NOMO-1 treated with dmso at 0.1 percent for 144 hours (cell line): ENCODE results near the gene CHST6.
"Not testable (repeated sequence)": the region's sequence is repeated elsewhere in the genome, so short reads cannot be mapped to it uniquely, and the experiment has no call there.

Experiments used
- DNase-seq: peaks from one replicate; lab custom pipeline; 2025; ENCODE audit not compliant: unreplicated experiment; lab: John Stamatoyannopoulos, UW

Gene CHST6

DNA sequence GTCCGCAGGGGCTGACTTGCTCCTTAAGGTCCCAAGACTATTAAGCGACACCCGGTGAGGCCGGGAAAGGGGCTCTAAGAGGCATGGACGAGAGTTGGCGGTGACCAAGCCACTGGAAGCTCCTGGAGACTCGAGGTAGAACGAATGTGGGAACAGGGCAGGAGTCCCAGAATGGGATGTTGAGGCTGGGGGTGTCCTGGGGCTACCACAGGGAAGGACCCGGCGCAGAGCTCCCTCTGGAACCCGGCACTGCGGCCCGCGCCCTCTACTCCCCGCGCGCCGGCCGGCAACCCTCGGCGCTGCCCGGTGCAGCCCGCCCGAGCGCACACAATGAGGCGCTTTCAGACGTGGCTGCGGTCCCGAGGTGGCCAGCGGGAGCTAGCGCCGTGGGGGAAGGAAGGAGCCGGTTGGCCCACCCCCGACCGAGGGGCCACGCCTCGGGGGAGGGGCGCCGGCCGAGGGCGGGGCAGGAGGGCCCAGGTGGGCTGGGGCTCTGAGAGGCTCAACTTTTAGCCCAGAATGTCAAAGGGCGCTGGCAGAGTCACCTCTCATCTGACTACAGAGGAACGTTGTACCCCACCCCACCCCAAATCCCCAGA is at the start of gene CHST6:
CHST6 (minus strand) TSS at position 366 of the 599 bp plus-strand sequence. CDS start 15,613 bp downstream, outside the sequence.
- DNase-seq = peak; percentile 36

DNA sequence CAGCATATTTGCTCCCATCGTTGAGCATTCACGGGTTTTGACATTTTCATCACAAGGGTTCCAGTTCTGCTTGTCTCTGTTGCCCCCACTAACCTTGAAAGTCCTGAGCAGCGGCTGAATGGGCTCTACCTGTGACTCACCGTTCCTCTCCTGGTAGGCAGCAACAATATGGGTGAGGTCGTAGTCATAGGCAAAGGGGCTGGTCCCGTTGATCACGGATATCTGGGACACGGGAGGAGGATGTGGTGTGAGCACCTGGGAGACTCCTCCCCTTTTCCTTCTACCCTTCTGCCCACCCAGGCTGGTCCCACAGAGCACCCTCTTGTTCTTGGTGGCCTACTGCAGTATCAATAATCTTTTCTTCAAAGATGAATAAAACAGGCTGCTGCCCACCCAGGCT is 47.2 kb upstream of the CHST6 start:
- not testable (repeated sequence) for DNase-seq

DNA sequence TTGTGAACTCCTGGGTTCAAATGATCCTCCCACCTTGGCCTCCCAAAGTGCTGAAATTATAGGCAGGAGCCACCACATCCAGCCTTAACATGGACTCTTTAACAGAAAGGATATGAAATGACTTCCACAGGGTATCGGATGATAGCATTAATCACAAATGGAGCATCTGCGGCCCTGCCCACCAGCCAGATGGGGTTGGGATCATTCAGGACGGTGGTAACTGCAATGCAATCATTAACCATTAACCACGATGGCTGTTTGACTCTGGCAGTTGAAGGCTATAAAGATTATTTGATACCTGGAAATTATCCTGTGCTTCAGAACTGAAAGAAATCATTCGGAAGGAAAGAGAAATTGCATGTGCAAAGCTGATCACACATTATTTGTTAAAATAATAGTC is 46.0 kb upstream of the CHST6 start:
- no peak for DNase-seq

DNA sequence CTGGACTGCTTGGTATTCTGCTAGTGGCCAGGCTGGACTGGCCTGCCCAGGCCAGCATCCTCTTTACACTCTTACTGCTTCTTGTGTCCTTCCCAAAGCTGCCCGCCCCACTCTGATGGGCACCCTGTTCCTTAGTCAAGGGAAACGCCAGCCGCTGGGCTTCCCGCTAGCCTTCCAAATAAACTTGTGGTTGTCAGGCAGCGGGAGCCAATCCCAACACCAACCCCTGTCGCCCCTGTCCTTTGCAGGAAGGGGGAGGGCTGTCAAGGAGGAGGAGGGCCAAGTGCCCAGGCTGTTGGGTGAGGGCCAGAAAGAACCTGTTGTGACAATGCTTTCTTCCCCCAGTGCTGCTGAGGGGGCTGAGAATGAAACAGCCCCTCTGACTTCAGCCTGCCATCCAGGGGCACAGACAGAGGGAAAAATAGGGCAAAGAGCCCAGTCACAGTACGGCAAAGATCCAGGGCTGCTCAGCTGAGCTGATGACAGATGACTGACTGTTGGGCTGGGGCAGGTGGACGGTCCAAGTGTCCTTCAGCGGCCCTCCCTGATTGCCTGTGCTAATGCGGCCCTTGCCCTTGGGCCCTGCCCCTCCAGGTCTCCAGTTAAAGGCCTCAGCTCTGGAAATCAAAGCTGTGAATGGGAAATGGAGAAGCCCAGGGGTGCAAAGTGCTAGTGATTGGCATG is 43.8 kb upstream of the CHST6 start:
- DNase-seq = not testable (repeated sequence)

DNA sequence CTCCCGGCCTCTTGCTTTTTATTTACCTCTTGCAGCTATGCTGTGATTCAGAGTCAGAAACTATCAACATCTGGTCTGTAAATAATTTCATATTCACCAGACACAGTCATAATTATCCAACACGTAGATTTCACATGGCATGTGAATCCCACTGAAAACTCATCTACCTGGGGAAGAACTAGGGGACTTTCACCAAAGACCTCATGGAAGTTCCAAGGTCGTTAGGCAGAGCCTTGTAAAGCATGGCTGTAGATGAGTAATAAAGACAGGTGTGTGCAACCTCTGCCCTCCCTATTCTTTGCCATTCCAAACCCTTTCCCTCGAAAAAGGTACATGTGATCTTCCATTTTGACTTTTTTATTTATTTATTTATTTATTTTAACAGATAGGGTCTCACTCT is 42.5 kb upstream of the CHST6 start:
- DNase-seq = no peak

DNA sequence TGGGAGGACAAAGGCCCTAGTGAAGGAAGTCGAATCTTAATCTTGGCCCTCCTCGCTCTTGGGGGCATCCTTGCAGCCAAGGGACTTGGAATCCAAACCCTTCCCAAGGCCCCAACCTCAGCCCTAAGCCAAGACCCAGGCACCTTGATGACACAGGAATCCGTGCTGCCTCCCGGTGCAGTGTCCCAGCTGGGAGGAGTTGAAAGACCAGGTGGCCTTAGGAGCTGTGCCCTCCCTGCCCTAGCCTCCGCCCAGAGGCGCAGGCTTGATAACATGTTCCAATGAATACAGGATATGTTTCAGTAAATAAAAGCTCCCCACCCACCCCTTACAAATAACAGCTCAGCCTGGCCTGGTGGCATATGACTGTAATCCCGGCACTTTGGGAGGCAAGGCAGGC is 40.7 kb upstream of the CHST6 start, which contains the start of gene CHST5:
CHST5 (minus strand) TSS at position 208 of the 400 bp plus-strand sequence. CDS start 5,724 bp downstream, outside the sequence.
- no peak for DNase-seq

DNA sequence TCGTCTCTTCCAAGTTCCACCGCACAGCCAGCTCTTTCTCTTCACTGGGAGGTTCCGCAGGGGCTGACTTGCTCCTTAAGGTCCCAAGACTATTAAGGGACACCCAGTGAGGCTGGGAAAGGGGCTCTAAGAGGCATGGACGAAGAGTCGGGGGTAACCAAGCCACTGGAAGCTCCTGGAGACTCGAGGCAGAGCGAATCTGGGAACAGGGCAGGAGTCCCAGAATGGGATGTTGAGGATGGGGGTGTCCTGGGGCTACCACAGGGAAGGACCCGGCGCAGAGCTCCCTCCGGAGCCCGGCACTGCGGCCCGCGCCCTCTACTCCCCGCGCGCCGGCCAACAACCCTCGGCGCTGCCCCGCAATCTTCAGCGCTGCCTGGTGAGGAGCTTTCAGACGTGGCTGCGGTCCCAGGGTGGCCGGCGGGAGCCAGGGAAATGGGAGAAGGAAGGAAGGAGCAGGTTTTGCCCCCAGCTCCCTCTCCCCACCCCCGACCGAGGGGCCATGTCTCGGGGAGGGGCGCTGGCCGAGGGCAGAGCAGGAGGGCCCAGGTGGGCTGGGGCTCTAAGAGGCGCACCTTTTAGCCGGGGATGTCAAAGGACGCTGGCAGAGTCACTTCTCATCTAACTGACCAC is 40.1 kb upstream of the CHST6 start:
- no peak for DNase-seq

DNA sequence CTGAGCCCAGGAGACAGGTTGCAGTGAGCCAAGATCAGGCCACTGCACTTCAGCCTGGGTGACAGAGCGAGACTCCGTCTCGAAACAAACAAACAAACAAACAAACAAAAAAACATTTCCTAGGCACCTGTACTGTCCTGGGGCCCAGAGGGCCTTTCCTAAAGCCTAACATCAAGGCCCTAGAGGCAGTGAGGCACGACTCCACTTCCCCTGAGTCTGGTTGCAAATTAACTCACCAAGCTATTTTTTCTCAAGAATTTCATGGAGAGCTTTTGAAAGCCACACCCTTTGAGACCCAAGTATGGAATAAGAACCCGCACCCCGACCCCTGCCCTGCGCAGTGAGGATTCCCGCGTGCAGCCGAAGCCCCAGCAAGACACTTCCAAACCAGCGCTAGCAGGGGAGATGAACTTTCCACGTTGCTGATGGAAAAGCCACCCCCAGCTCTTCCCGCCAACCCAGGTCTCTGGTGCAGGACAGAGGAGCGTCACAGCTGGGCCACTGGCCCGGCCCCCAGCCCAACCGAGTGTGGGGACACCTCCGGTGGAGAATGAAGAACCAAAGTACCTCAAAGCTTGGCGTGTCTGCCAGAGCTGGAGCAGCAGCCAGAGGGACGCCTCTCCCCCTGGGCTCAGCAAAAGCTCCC is 39.4 kb upstream of the CHST6 start:
- no peak for DNase-seq

DNA sequence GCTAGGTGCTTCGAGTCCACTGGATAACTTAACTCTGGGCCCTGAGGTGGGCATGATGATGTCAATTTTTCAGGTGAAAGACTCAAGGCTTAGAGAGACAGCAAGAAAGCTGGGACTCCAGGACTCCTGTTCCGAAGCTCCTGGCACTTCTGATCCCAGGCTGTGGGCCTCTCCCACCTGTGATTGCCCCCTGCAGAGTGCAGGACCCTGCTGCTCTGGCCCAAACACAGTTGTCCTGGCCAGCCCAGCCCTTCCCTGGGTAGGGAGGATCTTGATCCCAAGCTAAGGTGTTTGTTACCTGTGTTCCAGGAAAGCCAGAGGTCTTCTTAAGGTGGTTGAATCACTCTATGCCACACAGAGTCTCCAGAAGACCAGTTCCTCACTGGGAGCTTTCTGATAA is 37.5 kb upstream of the CHST6 start:
- DNase-seq = no peak

DNA sequence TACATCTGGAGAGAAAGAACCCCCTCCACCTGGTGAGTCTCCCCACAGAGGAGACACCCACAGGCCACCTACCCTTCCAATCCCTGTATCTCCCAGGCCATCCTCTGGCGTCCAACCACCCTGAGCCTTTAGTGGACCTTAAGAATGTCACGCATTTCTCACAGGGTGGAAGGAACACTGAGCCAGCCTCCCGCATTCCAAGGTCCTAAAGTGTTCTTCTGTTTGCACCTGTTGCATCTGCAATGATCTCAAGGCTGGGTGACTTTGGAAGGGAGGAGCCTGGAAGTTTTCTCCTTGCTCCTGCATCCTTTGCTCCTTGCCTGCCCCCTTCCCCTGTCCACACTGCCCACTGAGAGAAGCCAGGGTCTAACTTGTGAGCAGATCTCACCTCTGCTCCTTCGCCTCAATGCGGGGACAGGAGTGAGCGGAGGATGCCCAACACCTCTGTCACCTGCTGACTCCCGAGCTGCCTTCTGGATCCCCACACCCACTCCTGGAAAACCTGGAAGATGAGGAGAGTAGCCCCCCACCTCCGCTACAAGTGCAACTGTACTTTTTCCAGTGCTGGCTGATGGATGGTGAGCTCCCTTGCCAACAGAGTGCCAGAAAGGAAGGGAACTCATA is 37.0 kb upstream of the CHST6 start:
- DNase-seq = no peak

DNA sequence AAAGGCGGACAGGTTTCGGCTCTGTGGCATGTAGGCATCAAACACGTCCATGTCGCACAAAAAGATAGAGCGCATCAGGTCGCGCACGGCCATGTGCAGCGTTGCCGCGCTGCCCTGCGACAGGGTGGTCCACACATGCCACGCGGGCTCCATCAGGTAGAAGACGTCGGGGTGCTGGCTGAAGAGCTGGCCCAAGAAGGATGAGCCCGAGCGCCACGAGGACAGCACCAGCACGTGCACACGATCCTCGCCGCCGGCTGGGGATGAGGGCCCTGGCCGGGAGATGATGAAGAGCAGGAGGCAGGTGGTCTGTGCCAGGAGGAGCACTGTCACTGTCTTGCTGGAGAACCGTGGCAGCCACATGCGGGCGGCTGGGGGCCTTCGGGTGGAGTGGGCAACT is 34.7 kb upstream of the CHST6 start:
- DNase-seq = no peak

DNA sequence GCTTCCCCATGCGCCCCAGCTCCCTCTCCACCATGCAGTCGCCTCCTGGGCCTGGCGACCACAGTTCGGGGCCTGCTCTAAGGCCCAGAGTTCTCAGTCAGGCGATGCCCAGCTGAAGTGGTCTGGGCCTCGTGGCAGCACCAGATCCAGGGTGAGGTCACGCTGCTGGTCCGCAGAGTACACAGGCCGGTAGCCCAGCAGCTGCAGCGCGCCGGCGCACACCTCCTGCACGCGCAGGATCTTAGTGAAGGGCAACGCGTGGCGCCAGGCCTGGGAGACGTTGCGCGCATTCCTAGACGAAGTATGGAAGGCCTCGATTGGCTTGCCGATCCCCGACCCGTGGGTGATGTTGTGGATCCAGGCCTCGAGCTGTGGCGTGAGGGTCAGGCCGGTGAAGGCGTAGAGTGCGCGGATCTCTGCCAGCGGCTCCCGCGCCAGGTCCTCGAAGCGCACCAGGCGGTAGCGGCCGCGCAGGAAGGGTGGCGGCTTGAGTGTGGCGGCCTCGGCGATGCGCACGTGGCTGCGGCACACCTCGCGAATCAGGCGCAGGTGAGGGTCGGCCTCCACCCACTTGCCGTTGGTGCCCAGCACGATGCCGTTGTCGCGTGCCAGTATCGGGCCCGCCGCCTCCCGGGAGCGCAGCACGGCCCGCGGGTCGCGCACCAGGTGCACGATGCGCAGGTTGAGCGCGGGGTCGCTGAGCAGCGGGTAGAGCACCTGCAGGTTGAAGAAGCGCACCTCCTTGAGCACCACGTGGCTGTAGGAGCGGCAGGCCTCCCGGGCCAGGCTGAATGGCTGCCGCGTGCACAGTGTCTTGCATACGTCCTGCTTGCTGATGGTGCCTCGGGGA is 34.0 kb upstream of the CHST6 start:
- DNase-seq = no peak

DNA sequence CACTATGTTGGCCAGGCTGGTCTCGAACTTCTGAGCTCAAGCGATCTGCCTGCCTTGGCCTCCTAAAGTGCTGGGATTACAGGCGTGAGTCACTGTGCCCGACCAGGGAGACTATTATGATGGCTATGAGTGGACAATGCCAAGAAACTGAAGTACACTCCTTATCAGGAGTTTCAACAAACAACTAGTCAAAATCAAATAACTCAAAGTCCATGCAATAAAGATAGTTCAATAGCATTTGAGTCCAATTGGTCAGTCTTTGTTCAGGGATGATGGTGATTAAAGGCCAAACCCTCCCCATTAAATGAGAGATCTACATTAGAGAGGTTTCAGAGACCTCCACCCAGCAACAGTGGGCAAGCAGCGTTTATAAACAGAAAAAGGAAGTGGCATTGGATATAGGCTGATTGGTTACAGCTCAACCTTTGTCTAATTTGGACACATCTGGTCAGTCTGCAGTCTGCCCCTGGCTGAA is 32.6 kb upstream of the CHST6 start:
- no peak for DNase-seq

DNA sequence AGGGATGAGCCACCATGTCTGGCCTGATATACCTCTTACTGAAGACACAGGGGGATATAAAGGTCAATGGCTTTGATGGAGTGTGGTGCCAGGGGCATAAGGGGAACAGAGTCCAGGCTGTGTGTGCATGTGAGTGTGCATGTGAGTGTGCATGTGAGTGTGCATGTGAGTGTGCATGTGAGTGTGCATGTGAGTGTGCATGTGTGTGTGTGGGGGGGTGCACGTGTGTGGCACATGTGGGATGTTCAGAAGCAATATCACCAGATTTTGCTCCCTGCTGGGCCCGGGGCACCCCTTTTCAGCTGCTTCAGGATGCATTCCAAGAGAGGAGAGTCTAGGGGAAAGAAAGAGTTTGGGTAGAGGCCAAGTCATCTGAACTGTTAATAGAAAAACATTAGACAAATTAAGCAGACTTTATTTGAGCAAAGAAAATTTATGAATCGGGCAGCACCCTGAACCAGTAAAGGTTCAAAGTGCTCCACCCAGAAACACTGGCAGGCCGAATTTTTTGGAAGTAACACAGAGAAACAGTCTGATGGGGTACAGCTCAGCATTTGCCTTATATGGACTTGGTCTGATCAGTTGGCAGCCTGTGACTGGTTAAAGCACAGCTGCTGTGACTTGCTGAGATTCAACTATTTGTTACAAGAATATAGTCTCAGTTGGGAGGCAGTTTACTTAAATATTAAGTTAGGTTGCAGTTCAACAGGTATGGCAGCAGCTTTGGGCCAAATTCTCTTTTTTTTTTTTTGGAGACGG is 31.0 kb upstream of the CHST6 start:
- DNase-seq = no peak

DNA sequence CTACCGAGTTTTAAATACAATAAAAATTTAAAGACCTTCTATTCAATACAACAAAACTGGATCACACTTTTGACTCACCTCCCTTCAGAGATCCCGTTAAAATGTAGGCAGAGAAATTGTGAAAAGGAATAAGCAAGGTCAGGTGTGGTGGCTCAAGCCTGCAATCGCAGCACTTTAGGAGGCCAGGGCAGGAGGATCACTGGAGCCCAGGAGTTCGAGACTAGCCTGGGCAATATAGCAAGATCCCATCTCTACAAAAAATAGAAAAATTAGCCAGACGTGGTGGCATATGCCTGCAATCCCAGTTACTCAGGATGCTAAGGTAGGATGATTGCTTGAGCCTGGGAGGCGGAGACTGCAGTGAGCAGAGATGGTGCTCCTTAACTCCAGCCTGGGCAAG is 23.9 kb upstream of the CHST6 start:
- no peak for DNase-seq

DNA sequence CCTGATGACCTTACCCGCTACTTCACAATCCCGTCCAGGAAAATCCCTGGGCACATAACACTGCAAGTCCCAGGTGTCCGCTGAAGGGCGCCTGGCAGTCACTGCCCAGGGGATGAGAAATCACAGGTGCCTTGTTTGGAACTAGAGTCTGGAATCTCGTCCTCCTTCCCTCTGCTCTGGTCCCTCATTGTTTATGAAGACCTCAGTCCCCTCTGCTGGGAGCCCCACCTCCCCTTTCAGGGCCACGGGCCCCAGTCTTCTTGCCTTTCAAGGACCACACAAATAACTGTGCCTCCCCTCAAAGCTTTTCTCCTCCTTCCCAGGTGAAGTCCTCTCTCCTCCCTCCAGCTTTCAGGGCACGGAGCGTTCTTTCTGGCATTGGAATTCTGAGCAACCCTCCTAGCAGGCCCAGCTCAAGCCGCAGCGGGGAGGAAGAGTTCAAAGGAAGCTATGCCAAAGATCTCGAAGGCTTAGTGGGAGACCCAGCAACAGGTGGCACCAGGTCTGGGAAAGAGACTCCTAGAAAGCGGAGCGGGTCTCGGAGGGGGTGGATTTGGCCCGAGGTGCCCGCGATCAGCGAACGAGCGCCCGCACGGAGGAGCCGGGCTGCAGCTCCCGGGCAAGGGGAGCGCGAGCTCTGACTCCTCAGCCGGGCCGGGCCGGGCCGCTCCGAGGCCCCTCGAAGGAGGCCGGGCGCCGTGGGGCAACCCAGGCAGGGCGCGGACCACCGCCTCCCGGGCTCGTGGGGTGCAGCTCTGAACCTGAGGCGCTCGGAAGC is 21.1 kb upstream of the CHST6 start:
- not testable (repeated sequence) for DNase-seq

DNA sequence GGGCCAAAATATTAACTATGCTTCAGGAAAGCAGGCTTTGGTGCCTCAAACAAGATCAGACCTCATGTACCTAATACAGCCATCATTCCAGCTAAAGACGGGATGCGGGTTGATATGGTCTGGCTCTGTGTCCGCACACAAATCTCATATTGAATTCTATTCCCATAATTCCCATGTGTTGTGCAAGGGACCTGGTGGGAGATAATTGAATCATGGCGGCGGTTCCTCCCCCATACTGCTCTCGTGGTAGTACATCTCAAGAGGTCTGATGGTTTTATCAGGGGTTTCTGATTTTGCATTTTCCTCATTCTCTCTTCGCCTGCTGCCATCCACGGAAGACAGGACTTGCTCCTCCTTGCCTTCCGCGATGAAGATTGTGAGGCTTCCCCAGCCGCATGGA is 19.1 kb upstream of the CHST6 start:
- DNase-seq = no peak

DNA sequence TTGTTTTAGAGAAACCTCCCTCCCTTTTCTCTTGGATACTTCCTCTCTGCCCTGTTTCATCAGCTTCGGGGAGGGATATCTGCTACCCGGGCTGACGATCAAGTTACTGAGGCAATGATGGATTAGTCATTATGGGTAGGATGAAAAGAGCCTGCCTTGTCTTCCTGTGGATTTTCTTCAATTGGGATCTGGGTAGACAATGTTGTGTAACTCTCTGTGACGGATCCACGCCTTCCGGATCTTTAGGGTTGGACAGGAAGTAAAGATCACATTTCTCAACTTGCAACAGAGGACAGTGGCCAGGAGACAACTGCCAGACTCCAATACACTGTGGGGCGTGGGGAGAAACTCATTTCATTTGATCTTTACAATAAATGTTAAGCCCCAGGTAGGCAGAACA is 11.3 kb upstream of the CHST6 start:
- peak; percentile 55 for DNase-seq

DNA sequence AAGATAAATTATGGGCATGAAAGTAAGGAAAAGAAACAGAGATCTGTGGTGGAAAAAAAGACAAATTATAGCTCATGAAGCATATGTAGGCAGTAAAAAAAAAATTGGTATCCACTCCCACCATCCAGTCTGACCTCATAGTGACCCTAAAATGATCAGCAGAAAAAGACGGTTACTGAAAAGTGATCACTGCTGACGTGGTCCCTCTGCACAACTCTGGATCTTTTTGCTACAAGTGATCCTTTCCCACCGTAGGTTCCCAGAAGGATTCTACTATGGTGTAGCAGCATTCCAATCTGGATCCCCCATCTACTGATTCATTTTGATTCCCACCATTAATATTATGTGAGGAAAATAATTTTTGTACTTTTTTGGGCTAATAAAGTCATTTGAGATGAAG is 10.9 kb upstream of the CHST6 start:
- DNase-seq = no peak
